ENCODE results near the gene SLC39A5.

Gene SLC39A5

GRCh38 chr12:56216461-56216860 lies 13.4 kb upstream of the SLC39A5 start:
- no peak for TF ChIP-seq CTCF (IDR thresholded peaks at IDR 0.05)
- no peak overlapping the region for H3K4me3 ChIP-seq
- no peak overlapping the region for H3K27ac ChIP-seq
- no peak for DNase-seq (ENCODE audit: low spot score)

DNA sequence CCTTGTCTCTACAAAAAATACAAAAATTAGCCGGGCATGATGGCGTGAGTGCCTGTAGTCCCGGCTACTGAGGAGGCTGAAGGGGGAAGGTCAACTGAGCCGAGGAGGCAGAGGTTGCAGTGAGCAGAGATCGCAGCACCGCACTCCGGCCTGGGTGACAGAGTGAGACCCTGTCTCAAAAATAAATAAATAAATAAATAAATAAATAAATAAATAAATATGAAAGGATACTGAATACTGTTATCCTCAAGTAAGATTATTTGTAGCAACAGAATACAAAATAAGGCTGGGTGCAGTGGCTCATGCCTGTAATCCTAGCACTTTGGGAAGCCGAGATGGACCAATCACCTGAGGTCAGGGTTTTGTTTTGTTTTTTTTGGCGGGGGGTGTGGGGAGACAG lies 10.0 kb upstream of the SLC39A5 start:
- H3K27ac ChIP-seq, result peak overlapping the region; percentile 95 to 98
- no peak for DNase-seq (ENCODE audit: low spot score)
- no peak for TF ChIP-seq CTCF (IDR thresholded peaks at IDR 0.05)
- peak overlapping the region; percentile 85 for H3K4me3 ChIP-seq

DNA sequence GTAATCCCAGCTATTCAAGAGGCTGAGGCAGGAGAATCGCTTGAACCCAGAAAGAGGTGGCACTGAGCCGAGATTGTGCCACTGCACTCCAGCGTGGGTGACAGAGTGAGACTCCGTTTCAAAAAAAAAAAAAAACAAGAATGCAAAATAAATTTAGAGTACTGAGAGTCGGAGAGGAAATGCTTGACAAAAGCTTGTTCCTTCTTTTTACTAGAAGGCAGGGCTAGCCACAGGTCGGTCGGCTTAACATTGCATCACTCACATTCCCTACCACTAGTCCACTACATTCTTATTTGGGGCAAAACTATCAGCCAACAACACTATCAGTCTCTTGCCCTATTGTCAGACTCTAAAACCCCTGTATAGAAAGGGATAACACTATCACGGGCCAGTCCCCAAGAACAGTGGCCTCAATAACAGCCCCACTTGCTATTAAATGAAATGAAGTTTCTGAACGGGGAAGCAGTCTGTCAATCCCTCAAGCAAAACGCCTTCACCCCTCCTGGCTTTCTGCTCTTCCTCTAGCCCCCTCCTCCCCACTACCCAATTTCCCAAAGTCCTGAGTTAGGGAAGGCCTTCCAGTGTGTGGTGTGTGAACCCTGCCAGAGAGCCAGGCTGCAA lies 9.1 kb upstream of the SLC39A5 start:
- peak overlapping the region; percentile 85 for H3K4me3 ChIP-seq
- H3K27ac ChIP-seq, result peak overlapping the region; percentile 95 to 98
- DNase-seq (ENCODE audit: low spot score), result no peak
- no peak for TF ChIP-seq CTCF (IDR thresholded peaks at IDR 0.05)

- H3K4me3 ChIP-seq, result peak overlapping the region; percentile 85
- H3K27ac ChIP-seq, result peak overlapping the region; percentile 95 to 98
- peak; percentile 91 for DNase-seq (ENCODE audit: low spot score)
- TF ChIP-seq CTCF (IDR thresholded peaks at IDR 0.05), result no peak
Measured at GRCh38 chr12:56221232-56221756, 8.6 kb upstream of the SLC39A5 start.

- TF ChIP-seq CTCF (IDR thresholded peaks at IDR 0.05), result no peak
- H3K27ac ChIP-seq, result peak within 1 kb of the TSS; percentile 95 to 98
- H3K4me3 ChIP-seq, result peak within 1 kb of the TSS; percentile 85
- peak; percentile 99 for DNase-seq (ENCODE audit: low spot score)
Measured at GRCh38 chr12:56221757-56222530, 7.9 kb upstream of the SLC39A5 start, which contains the start of gene RNF41. Gene RNF41, minus strand, starts transcription at chr12:56221922. Its CDS starts 7,875 bp downstream, at chr12:56214047.

GRCh38 chr12:56222531-56222895 lies 7.3 kb upstream of the SLC39A5 start:
- peak overlapping the region; percentile 95 to 98 for H3K27ac ChIP-seq

More at GRCh38 chr12:56222531-56222895, 7.3 kb upstream of the SLC39A5 start:
- DNase-seq (ENCODE audit: low spot score), result no peak
- H3K4me3 ChIP-seq, result peak overlapping the region; percentile 85
- no peak for TF ChIP-seq CTCF (IDR thresholded peaks at IDR 0.05)

Data from coronary artery (tissue), 2 donors.